Activated B cell treated with CpG ODN at 0.5 μM for 24 hours (primary cell): ENCODE measurements around the gene CPEB3. TPM values are rescaled to one million over a fixed set of nuclear protein-coding genes. Genes with fewer than 3 reads are reported as not detected.

Experiments
- ATAC-seq: fragments of 200-7000 bp; cut with Tn5 transposase; one replicate; pipeline ENCODE4 v1.10.0; 2021; ENCODE audit warnings: low read depth, mild to moderate bottlenecking, moderate library complexity
- CTCF ChIA-PET: fragments of 350-600 bp; sonication (Branson Sonifier 250); formaldehyde crosslinking; loops from one replicate; lab custom pipeline; 2021; ENCODE audit warnings: antibody characterized with exemption; lab: Charles Lee
- POLR2A ChIA-PET: fragments of 350-600 bp; sonication (Branson Sonifier 250); formaldehyde crosslinking; loops from one replicate; lab custom pipeline; 2021; ENCODE audit warnings: antibody characterized with exemption; lab: Charles Lee
- DNase-seq: peaks from one replicate; pipeline ENCODE4 v3.0.0; 2022
- H3K27ac Mint-ChIP-seq: one replicate; pipeline ENCODE4 v1.8.0; 2020; ENCODE audit warnings: mixed read lengths
- H3K27me3 Mint-ChIP-seq: one replicate; pipeline ENCODE4 v1.8.0; 2021; ENCODE audit warnings: mixed read lengths
- H3K36me3 Mint-ChIP-seq: one replicate; pipeline ENCODE4 v1.8.0; 2021; ENCODE audit warnings: low read depth, mixed read lengths
- H3K4me1 Mint-ChIP-seq: one replicate; pipeline ENCODE4 v1.8.0; 2021; ENCODE audit warnings: mixed read lengths
- H3K4me3 Mint-ChIP-seq: one replicate; pipeline ENCODE4 v1.8.0; 2020; ENCODE audit warnings: mild to moderate bottlenecking, mixed read lengths
- H3K9me3 Mint-ChIP-seq: one replicate; pipeline ENCODE4 v1.8.0; 2020; ENCODE audit warnings: mixed read lengths
- CTCF ChIP-seq: fragments of 200-600 bp; IDR thresholded peaks from one replicate; pipeline ENCODE4 v1.8.0; 2022; ENCODE audit warnings: antibody characterized with exemption, mild to moderate bottlenecking
- intact Hi-C: fragments of 100-400 bp; cut with micrococcal nuclease; formaldehyde crosslinking; loops from one replicate; pipeline ENCODE4 v1.15.1; 2024
- total RNA-seq: library from RNA; stranded (reverse); gene quantifications from 2 replicates; pipeline ENCODE4 v1.2.3, GENCODE V29; 2022

The CPEB3 gene
- total RNA-seq, 1 donor from 2014 or later = 2.5 TPM

DNA sequence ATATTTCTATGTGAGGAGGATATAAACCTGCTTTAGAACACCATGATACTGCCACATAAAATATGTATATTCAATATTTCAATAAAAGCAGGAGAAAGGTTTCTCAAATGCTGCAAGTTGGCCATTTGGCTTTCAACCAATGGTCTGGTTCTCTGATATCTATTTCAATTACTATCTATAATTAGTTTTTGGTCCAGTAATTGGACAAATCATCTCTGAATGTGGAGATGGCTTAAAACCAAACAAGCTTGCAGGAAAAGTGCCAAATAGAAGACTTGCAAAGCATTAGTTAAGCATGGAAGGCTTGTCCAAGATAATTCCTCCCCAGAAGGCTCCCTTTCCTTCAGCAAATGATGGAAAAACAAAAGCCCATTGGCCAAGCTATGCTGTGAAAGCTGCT lies 140.1 kb downstream of the CPEB3 start:
- Mint-ChIP-seq H3K36me3 (no peaks in the 10 kb centered on the region), H3K27me3 (no peaks in the 10 kb centered on the region), H3K4me1 (peaks cover 28% of the 10 kb centered on the region), H3K4me3 (no peak overlapping the region), H3K9me3 (no peaks in the 10 kb centered on the region), H3K27ac (no peak overlapping the region)
- CTCF ChIA-PET = no interaction called here
- intact Hi-C loops = no loop called here
- TF ChIP-seq CTCF = no peak
- no peak for ATAC-seq
- POLR2A ChIA-PET = no interaction called here
- DNase-seq = no peak

DNA sequence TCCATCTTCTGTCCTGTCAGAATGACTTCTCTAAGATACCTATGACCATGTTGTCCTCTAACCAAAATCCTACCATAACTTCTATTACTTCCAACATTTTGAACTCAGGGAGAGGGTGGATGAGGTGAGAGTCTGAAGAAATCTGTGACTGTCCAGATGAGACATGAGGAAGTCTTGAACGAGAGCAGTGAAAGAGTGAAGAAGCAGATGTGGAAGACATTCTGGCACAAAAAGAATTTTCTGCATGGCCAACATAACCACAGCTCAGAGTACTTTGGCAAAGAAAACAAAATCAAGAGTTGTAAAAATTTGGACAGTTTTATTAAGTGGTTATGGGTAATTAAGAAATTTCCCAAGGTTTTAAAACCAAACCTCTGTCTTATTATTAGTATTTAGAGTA lies 141.6 kb downstream of the CPEB3 start:
- no peak for ATAC-seq
- H3K9me3 Mint-ChIP-seq = no peaks in the 10 kb centered on the region
- no peak for DNase-seq
- intact Hi-C loops = no loop called here
- no peaks in the 10 kb centered on the region for H3K36me3 Mint-ChIP-seq
- no peaks in the 10 kb centered on the region for H3K27me3 Mint-ChIP-seq
- peaks cover 43% of the 10 kb centered on the region for H3K4me1 Mint-ChIP-seq
- POLR2A ChIA-PET = no interaction called here
- no peak overlapping the region for H3K4me3 Mint-ChIP-seq
- TF ChIP-seq CTCF = no peak
- CTCF ChIA-PET = no interaction called here
- no peak overlapping the region for H3K27ac Mint-ChIP-seq

DNA sequence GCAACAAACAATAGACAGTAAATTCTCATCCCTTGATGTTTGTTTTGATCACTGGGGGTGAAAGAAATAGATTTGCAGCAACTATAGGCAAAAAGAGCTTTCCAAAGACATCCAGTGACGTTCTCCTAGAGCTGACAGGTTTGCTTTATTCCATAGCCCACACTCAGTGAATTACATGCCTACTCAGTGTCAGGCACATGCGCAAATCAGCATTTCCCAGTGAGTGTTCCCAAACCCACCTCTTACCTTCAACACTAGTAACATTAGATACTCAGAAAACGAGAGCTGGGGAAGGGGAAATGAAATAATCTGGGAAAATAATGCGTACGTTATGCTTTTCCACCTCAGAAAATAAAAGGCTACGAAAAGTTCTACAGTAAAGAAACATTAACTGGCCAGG lies 144.1 kb downstream of the CPEB3 start:
- intact Hi-C loops = no loop called here
- ATAC-seq = no peak
- H3K4me1 Mint-ChIP-seq = peaks cover 65% of the 10 kb centered on the region
- no peak for TF ChIP-seq CTCF
- H3K36me3 Mint-ChIP-seq = no peaks in the 10 kb centered on the region
- ChIA-PET POLR2A (no interaction called here), CTCF (interaction anchor here (1.3 kb wide), 1 partner anchor 59 kb away, joined by 4 read pairs; no protein-coding TSS in a partner anchor)
- peak overlapping the region; percentile 65 for H3K27ac Mint-ChIP-seq
- H3K9me3 Mint-ChIP-seq = no peaks in the 10 kb centered on the region
- no peak for DNase-seq
- H3K27me3 Mint-ChIP-seq = no peaks in the 10 kb centered on the region
- no peak overlapping the region for H3K4me3 Mint-ChIP-seq

DNA sequence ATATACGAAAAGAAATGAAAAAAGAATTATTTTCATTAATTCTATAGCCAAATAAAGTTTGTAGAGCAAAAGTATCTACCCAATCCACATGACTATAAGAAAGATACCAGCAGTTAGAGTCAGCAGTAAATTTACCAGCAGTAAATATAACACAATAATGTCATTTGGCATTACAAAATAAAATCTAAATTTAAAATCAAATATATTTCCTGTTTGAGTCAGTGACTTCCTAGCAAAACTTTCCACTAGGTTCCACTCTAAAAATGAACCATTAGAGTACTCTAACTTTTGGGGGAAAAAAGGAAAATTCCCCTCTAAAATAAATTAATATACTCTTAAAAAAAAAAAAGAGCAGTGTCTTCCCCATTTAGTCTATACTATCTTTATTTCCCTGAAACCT lies 144.8 kb downstream of the CPEB3 start:
- CTCF ChIA-PET = interaction anchor here (0.7 to 1.3 kb wide), 2 partner anchors 53 to 58 kb away, joined by 3 to 4 read pairs; no protein-coding TSS in a partner anchor
- Mint-ChIP-seq H3K4me3 (no peak overlapping the region), H3K4me1 (peaks cover 65% of the 10 kb centered on the region), H3K9me3 (no peaks in the 10 kb centered on the region), H3K27me3 (no peaks in the 10 kb centered on the region), H3K36me3 (no peaks in the 10 kb centered on the region), H3K27ac (peak overlapping the region; percentile 65)
- intact Hi-C loops = no loop called here
- ATAC-seq = no peak
- no peak for TF ChIP-seq CTCF
- DNase-seq = no peak
- POLR2A ChIA-PET = no interaction called here

GRCh38 chr10:92142949-92143348 lies 147.9 kb downstream of the CPEB3 start:
- peak overlapping the region; percentile 83 for H3K27ac Mint-ChIP-seq
- ChIA-PET CTCF (interaction anchor here (0.8 kb wide), 1 partner anchor 148 kb away, joined by 3 read pairs; the partner anchor contains the start of genes CPEB3 and MARCHF5), POLR2A (interaction anchor here (0.9 to 1.5 kb wide), 2 partner anchors 148 to 599 kb away, joined by 3 to 11 read pairs; partner anchors contain the start of genes CPEB3 and MARCHF5)
- peak overlapping the region; percentile 73 for H3K4me3 Mint-ChIP-seq
- ATAC-seq (peak; percentile 25), DNase-seq (no peak)
- intact Hi-C loops = loop anchor here (1.0 to 5.0 kb wide), 6 partner anchors 39 to 344 kb away; partner anchors contain the start of genes CPEB3, MARCHF5 and TNKS2
- no peaks in the 10 kb centered on the region for H3K27me3 Mint-ChIP-seq
- H3K9me3 Mint-ChIP-seq = no peaks in the 10 kb centered on the region
- H3K36me3 Mint-ChIP-seq = peaks cover 6% of the 10 kb centered on the region
- H3K4me1 Mint-ChIP-seq = peaks cover 61% of the 10 kb centered on the region
- no peak for TF ChIP-seq CTCF
